ENCODE results near the gene MED13L.
"Not testable (repeated sequence)": the region's sequence is repeated elsewhere in the genome, so short reads cannot be mapped to it uniquely, and the experiment has no call there.

Gene MED13L

GRCh38 chr12:116246490-116247179, 30.9 kb downstream of the MED13L start:
- no peak for DNase-seq

DNA sequence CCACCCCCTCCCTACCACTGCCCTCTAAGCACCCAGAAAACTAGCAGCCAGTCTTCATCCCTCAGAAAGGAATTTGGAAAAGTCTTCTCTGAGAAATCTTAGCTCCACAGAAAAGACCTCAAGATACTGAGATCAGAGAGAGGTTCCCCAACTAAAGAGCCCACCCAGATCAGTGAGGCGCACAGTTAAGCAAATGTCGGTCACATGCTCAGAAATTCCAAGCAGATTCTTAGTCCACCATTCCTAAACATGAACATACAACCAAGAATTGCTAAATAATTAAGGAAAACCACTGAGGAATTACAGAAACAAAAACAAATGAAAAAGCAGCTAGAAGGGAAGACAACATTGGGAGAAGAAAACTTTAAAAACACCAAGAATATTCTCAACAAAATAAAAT, 32.3 kb downstream of the MED13L start:
- DNase-seq = no peak

DNA sequence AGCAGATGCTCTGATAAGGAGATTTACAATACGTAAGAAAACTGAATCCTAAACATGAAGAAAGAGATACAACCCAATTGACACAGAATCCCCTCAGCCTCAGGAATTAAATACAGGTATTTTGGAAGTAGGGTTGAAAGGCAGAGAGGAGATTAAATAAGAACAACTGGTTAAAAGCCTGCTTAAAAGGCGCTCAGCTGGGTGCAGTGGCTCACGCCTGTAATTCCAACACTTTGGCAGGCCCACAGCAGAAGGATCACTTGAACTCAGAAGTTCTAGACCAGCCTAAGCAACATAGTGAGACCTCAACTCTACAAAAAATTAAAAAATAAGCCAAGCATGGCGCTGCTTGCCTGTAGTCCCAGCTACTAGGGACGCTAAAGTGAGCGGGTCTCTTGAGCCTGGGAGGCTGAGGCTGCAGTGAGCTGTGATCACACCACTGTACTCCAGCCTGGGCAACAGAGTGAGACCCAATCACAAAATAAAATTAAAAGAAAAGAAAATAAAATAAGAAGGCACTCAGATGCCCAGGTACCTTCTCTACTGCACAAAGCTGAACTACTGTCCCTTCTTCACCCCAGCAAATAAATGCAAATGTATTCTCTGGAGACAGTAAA, 32.9 kb downstream of the MED13L start:
- DNase-seq = no peak

- peak; percentile 45 for DNase-seq
Measured at GRCh38 chr12:116244001-116244400, 33.5 kb downstream of the MED13L start.

GRCh38 chr12:116242740-116243139, 34.8 kb downstream of the MED13L start:
- DNase-seq = no peak

DNA sequence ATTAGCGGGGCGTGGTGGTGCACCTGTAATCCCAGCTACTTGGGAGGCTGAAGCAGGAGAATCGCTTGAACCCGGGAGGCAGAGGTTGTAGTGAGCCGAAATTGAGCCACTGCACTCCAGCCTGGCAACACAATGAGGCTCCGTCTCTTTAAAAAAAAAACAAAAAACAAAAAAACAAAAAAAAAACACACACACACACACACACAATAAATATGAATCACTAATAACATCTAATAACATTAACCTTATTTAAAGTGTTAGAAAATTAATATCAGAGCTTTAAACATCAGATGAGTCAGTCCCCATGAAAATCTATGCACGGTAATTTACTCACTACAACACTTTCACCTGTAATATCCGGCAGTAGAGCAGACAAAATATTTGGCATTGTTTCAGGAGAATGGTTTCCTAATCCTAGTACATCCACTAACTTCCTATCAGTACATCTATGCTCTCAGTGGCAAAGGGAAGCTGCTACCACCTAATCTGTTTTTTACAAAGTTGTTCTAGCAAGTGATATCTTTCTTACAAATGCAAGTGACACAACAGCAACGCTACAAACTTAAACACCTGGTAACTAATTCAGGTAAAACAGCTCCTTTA, 36.2 kb downstream of the MED13L start:
- no peak for DNase-seq

DNA sequence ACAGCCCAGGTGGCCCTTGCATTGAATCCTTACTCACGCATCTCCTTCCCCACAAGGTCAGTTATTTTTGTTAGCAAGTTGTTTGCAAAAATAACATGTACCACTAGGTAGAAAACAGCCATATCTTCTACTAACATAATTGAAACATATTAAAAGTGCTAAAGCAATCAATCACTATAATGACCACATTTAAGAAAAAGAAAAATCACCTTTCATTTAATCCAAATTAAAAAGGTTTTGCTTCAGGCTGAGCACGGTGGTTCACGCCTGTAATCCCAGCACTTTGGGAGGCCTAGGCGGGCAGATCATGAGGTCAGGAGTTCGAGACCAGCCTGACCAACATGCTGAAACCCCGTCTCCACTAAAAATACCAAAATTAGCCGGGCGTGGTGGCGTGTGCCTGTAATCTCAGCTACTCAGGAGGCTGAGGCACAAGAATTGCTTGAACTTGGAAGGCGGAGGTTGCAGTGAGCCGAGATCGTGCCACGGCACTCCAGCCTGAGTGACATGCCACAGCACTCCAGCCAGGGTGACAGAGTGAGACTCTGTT, 38.8 kb downstream of the MED13L start:
- DNase-seq = not testable (repeated sequence)

DNA sequence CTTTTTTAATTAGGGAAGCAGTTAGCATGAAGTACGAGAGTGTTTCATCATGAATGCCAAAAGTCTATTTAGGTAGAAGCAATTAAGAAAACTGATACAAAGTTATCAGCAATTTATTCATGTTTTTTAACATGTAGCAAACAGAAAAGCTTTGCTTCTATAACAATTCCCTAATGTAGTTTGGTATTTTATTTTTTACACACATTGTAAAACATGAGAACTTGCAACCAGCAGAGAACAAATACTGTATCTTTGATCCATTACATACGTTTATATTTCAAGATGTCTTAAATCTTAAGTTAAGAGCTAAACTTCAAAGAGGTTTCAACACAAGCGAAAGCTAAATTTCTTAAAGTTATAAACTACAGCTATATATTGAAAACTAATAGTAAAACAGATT, 39.3 kb downstream of the MED13L start:
- no peak for DNase-seq

DNA sequence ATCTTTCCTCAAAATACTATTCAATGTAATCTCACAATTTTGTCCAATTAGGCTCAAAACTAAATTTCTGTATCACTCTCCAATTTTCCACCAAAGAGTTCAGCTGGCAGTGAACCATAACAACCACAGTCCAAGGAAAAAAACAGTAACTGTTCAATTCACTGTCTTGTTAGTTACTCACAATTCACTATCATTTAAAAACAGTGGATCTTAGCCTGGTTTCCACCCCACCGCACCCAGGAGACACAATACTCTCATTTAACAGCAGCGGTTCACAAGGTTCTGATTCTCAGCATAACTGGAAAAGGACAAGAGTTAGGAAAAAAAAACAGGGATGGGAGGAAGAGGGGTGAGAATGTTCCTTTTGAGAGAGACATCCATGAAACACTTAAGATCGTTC, 40.5 kb downstream of the MED13L start:
- DNase-seq = no peak

GRCh38 chr12:116236148-116236731, 41.3 kb downstream of the MED13L start:
- DNase-seq = peak; percentile 66

GRCh38 chr12:116234148-116234547, 43.3 kb downstream of the MED13L start:
- not testable (repeated sequence) for DNase-seq

DNA sequence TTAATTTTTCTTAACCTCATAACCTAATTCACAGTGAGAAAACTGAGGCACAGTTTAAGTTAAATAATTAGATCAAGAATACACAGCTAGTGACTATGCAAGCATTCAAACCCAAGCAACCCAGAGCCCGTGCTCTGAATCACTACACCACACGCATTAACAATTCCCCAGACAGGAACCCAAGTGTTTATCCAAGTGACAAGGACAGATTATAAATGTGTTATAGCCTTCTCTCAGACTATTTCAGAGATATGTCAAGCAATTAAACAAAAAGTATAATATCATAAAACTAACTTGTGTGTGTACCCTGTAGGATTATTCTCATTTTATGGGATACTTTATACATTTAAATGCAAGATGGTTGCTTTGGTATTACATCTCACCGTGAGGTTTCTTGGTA, 43.8 kb downstream of the MED13L start:
- no peak for DNase-seq

DNA sequence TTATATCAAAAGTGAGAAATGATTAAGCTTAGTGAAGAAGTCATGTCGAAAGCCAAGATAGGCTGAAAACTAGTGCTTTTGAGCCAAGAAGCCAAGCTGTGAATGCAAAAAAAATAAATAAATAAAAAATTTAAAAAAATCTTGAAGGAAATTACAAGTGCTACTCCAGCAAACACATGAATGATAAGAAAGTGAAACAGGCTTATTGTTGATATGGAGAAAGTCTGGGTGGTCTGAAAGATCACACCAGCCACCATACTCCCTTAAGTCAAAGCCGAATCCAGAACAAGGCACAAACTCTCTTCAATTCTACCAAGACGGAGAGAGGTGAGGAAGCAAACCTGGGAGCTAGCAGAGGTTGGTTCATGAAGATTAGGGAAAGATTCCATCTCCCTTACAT, 49.7 kb downstream of the MED13L start:
- no peak for DNase-seq

DNA sequence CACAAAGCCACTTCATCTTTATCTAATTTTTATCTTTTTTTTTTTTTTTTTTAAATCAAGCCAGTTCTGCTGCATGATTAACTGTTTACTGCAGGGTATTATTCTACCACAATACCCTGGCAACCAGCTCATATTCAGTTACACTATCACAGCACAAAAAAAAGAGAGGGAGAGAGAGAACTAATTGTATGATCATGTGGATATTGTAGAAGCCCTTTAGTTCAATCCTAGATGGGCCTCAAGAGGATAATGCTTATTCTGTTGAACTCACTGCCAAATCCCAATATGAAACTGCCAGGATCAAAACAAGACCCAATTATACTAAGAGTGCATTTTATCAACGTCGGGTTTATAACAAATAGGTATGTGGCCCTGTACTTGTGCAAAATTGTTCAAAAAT, 51.5 kb downstream of the MED13L start:
- DNase-seq = no peak

DNA sequence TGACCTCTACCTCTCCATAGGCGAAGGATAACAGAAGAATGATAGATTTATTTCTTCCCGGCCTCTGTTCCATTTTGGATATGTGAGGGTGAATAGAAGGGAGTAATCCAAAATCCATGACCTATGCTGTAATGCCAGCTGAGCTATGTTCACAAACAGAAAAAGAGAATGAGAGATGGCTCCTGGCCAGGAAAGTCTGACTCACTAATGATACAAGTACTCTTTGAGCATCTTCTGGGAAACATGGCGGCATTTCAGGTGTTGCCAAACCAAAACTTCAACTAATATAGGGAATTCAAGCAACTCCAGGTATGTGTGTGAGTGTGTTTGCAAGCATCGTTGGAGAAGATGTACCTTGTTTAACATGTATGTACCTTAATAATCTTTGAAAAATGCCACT, 55.1 kb downstream of the MED13L start:
- peak; percentile 86 for DNase-seq

DNA sequence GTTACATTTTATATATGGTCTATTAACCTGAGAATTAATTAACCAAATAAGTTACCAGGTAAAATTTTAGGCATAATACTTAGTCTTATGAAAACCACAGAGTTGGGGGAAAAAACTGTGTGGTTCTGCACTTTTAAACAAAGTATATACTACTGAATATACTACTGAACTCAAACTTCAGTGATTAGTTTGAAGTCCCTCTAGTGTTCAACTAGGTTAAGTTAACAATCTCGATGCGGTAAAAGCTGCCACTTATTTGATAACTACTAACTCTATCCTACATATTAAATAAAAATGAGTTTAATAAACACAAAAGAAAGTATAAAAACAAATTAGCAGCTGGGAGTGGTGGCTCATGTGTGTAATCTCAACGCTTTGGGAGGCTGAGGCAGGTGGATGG, 56.7 kb downstream of the MED13L start:
- no peak for DNase-seq

GRCh38 chr12:116217045-116217735, 60.3 kb downstream of the MED13L start:
- DNase-seq = no peak

DNA sequence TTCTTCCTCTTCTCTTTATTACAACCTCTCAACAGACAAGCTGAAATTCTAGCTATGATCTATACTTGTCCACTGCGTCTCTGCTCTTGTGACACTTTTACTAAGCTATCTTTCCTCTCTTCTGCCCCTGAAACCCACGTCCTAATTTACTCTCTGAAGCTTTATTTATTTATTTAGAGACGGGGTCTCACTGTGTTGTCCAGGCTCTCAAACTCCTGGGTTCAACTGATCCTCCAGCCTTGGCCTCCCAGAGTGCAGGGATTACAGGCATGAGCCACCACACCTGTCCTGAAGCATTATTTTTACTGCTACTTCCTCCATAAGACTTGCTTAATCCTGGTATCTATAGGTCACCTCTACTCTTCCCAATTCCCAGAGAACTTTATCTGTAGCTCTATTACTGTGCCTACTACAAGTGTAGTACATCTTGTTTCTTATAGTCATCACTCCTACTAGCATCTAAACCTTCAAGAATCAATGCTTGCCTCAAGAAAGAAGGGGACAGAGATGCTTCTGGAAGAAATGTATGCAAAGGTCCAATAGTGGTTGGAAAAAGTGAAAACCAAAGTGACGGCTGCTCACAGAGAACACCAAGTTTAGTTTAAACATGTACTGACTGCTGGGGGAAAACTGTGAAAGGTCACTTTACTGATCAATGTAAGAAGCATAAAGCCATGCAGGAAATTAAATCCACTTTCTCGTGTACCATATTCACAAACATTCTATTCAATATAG, 61.3 kb downstream of the MED13L start:
- DNase-seq = no peak

- DNase-seq = no peak
Measured at GRCh38 chr12:116215023-116215422, 62.5 kb downstream of the MED13L start.

GRCh38 chr12:116213885-116214527, 63.5 kb downstream of the MED13L start:
- no peak for DNase-seq

- no peak for DNase-seq
Measured at GRCh38 chr12:116213014-116213413, 64.5 kb downstream of the MED13L start.

GRCh38 chr12:116210762-116211161, 66.7 kb downstream of the MED13L start:
- no peak for DNase-seq

Data from HCEC 1CT (cell line).